SK-N-SH (cell line): ENCODE data around the gene RAPGEF6. TPM values are rescaled to one million over a fixed set of nuclear protein-coding genes. Genes with fewer than 3 reads are reported as not detected.

ENCODE experiments used
- CTCF ChIA-PET: fragments of 300-600, 350-600 bp; formaldehyde crosslinking; extraction: SDS; loops from one replicate; lab custom pipeline; 2021; lab: Yijun Ruan, JAX
- POLR2A ChIA-PET: fragments of 350-600 bp; sonication (Branson Sonifier 250); formaldehyde crosslinking; extraction: SDS; loops from one replicate; lab custom pipeline; 2020; ENCODE audit warnings: antibody characterized with exemption, inconsistent platforms; lab: Yijun Ruan, JAX
- DNase-seq: peaks from one replicate; pipeline ENCODE4 v3.0.0; 2012
- H2AFZ ChIP-seq: fragments of 200-600 bp; sonication (generic); 2 replicates; pipeline ENCODE4 v1.8.1; 2016; ENCODE audit warnings: antibody characterized with exemption, mild to moderate bottlenecking, low read depth
- H3F3A ChIP-seq: fragments of 200-600 bp; sonication (generic); replicated peaks from 2 replicates; pipeline ENCODE3; 2016; ENCODE audit warnings: antibody characterized with exemption, mild to moderate bottlenecking; ENCODE audit not compliant: insufficient read depth
- H3K27ac ChIP-seq, 2 experiments: fragments of 200-500 bp in 1 of 2; fragments of 200-600 bp in 1 of 2; sonication (Bioruptor generic) in 1 of 2; sonication (generic), shearing (Covaris generic) in 1 of 2; 2 replicates each; pipeline versions ENCODE4 v1.5.1 to v1.6.1; 2014 to 2016; ENCODE audit warnings: low read depth in 2 of 2, inconsistent platforms in 1 of 2, low read length in 1 of 2, mild to moderate bottlenecking in 1 of 2, mixed read lengths in 1 of 2
- H3K27me3 ChIP-seq: fragments of 200-600 bp; sonication (generic), shearing (Covaris generic); 2 replicates; pipeline ENCODE4 v1.6.1; 2016; ENCODE audit warnings: mixed run types; ENCODE audit not compliant: insufficient read depth
- H3K36me3 ChIP-seq, 2 experiments: fragments of 200-500 bp in 1 of 2; fragments of 200-600 bp in 1 of 2; sonication (Bioruptor generic) in 1 of 2; sonication (generic) in 1 of 2; replicated peaks in 1 of 2; 2 replicates each; pipeline versions ENCODE3 to v1.5.1; 2014 to 2016; ENCODE audit warnings: low read length in 1 of 2, mild to moderate bottlenecking in 1 of 2; ENCODE audit not compliant: insufficient read depth in 2 of 2, control insufficient read depth in 1 of 2
- H3K4me1 ChIP-seq, 2 experiments: fragments of 200-500 bp in 1 of 2; fragments of 200-600 bp in 1 of 2; sonication (Bioruptor generic) in 1 of 2; sonication (generic), shearing (Covaris generic) in 1 of 2; 2 replicates each; pipeline versions ENCODE4 v1.5.1 to v1.6.1; 2014 to 2016; ENCODE audit warnings: low read depth in 1 of 2, low read length in 1 of 2, mixed run types in 1 of 2; ENCODE audit not compliant: insufficient read depth in 2 of 2, control insufficient read depth in 1 of 2
- H3K4me2 ChIP-seq: fragments of 200-600 bp; sonication (generic), shearing (Covaris generic); 2 replicates; pipeline ENCODE4 v1.6.1; 2017; ENCODE audit warnings: mixed run types
- H3K4me3 ChIP-seq, 2 experiments: fragments of 200-500 bp in 1 of 2; fragments of 200-600 bp in 1 of 2; sonication (Bioruptor generic) in 1 of 2; sonication (generic), shearing (Covaris generic) in 1 of 2; 2 replicates each; pipeline versions ENCODE4 v1.5.1 to v1.8.1; 2014 to 2016; ENCODE audit warnings: low read depth in 2 of 2, inconsistent platforms in 1 of 2, low read length in 1 of 2, mild to moderate bottlenecking in 1 of 2, mixed read lengths in 1 of 2, moderate library complexity in 1 of 2
- H3K79me2 ChIP-seq: fragments of 200-600 bp; sonication (generic); 2 replicates; pipeline ENCODE4 v1.8.1; 2017; ENCODE audit warnings: mild to moderate bottlenecking; ENCODE audit not compliant: insufficient read depth
- H3K9ac ChIP-seq: fragments of 200-600 bp; sonication (generic); 2 replicates; pipeline ENCODE4 v1.6.1; 2017; ENCODE audit warnings: mixed run types
- H3K9me2 ChIP-seq: fragments of 200-600 bp; sonication (generic); 2 replicates; pipeline ENCODE4 v1.6.1; 2017; ENCODE audit warnings: mixed run types
- H3K9me3 ChIP-seq: fragments of 200-600 bp; sonication (generic); 2 replicates; pipeline ENCODE4 v1.6.1; 2017; ENCODE audit warnings: mixed run types, mild to moderate bottlenecking, moderate library complexity
- H4K20me1 ChIP-seq: fragments of 200-600 bp; sonication (generic); 2 replicates; pipeline ENCODE4 v1.6.1; 2017; ENCODE audit warnings: mild to moderate bottlenecking, mixed run types; ENCODE audit not compliant: insufficient read depth
- CTCF ChIP-seq: fragments of 200-600 bp; sonication (generic); IDR thresholded peaks from 2 replicates; pipeline ENCODE4 v1.6.1; 2017; ENCODE audit warnings: antibody characterized with exemption, mild to moderate bottlenecking, moderate library complexity
- EP300 ChIP-seq, 2 experiments: IDR thresholded peaks; 2 replicates each; pipeline versions ENCODE4 v1.4.0 to v1.6.1; 2012; ENCODE audit warnings: borderline replicate concordance in 1 of 2, low read depth in 1 of 2, low read length in 1 of 2
- FOSL2 ChIP-seq: IDR thresholded peaks from 2 replicates; pipeline ENCODE4 v1.4.0; 2012; ENCODE audit warnings: low read depth, mild to moderate bottlenecking, moderate library complexity, borderline replicate concordance
- FOXJ3 ChIP-seq: sonication (generic); formaldehyde crosslinking; IDR thresholded peaks from 2 replicates; pipeline ENCODE4 v1.5.1; 2020; ENCODE audit warnings: mild to moderate bottlenecking, missing genetic modification reagents
- GATA2 ChIP-seq: sonication (generic); formaldehyde crosslinking; IDR thresholded peaks from 2 replicates; pipeline ENCODE4 v1.5.0; 2020; ENCODE audit warnings: mild to moderate bottlenecking, missing genetic modification reagents
- POLR2AphosphoS5 ChIP-seq: IDR thresholded peaks from 2 replicates; pipeline ENCODE4 v1.6.1; 2012; ENCODE audit warnings: low read depth, low read length
- RAD21 ChIP-seq: IDR thresholded peaks from 2 replicates; pipeline ENCODE4 v1.6.1; 2012; ENCODE audit warnings: mild to moderate bottlenecking, low read length
- RCOR1 ChIP-seq: fragments of 150-350 bp; IDR thresholded peaks from 2 replicates; pipeline ENCODE4 v1.6.1; 2017; ENCODE audit warnings: antibody characterized with exemption, low read length
- SMC3 ChIP-seq: IDR thresholded peaks from 2 replicates; pipeline ENCODE4 v1.6.1; 2012; ENCODE audit warnings: low read depth, low read length, improper control_type of control experiment
- TCF12 ChIP-seq: IDR thresholded peaks from 2 replicates; pipeline ENCODE4 v1.4.0; 2012
- WGBS: methylation state at CpG from one replicate; pipeline ENCODE4 v1.1.6; 2017; ENCODE audit warnings: low lambda C conversion rate; 5-methylcytosine and 5-hydroxymethylcytosine counted together
- polyA plus RNA-seq, 3 experiments: library from polyadenylated mRNA; depleted of rRNA; stranded (reverse); fragments of >200 nt; gene quantifications; 2 replicates each; pipeline ENCODE4 v1.2.3, GENCODE V29; 2012

The RAPGEF6 gene
- polyA plus RNA-seq, 1 of the 3 experiments (the other 2 are of a cell fraction): 2.9 TPM

GRCh38 chr5:131581702-131582101, 53.3 kb downstream of the RAPGEF6 start:
- ChIA-PET POLR2A (no interaction called here), CTCF (interaction anchor here (0.7 to 4.6 kb wide), 2 partner anchors 8 to 48 kb away, joined by 3 to 22 read pairs; no protein-coding TSS in a partner anchor)
- H3K9me3 ChIP-seq: no peaks in the 10 kb centered on the region
- peaks cover 0 to 6% of the 10 kb centered on the region in 2 experiments for H3K36me3 ChIP-seq
- DNase-seq: no peak
- no peak overlapping the region for H2AFZ ChIP-seq
- no peak overlapping the region for H3K9ac ChIP-seq
- no peaks in the 10 kb centered on the region for H4K20me1 ChIP-seq
- no peak overlapping the region for H3K27ac ChIP-seq
- H3K27me3 ChIP-seq: no peaks in the 10 kb centered on the region
- no peak overlapping the region for H3K4me3 ChIP-seq
- H3K4me1 ChIP-seq: no peaks in the 10 kb centered on the region
- 100% methylated on average over 1 of the region's 1 CpG for WGBS
- H3K79me2 ChIP-seq: peaks cover 48% of the 10 kb centered on the region
- no peak for TF ChIP-seq CTCF
- no peak for TF ChIP-seq TCF12
- TF ChIP-seq SMC3: no peak
- no peak for TF ChIP-seq RAD21
- no peak for TF ChIP-seq RCOR1
- TF ChIP-seq FOXJ3: no peak
- TF ChIP-seq POLR2AphosphoS5: no peak
- no peak for TF ChIP-seq EP300 (IDR thresholded peaks at IDR 0.05; ENCODE audit: borderline replicate concordance in 1 of 2, low read depth in 1 of 2, low read length in 1 of 2)
- H3F3A ChIP-seq: no peaks in the 10 kb centered on the region
- H3K4me2 ChIP-seq: no peak overlapping the region
- no peaks in the 10 kb centered on the region for H3K9me2 ChIP-seq

- TF ChIP-seq GATA2 (CRISPR knock-in tag) (no peak), POLR2AphosphoS5 (no peak), FOSL2 (no peak)
- Histone ChIP-seq H3K79me2 (peaks cover 34% of the 10 kb centered on the region; the same call in 1 of the 2 replicates), H3K9me3 (no peaks in the 10 kb centered on the region), H3K27me3 (no peaks in the 10 kb centered on the region), H3K9me2 (no peaks in the 10 kb centered on the region), H3F3A (no peaks in the 10 kb centered on the region), H3K4me2 (no peak overlapping the region), H3K4me1 (no peaks in the 10 kb centered on the region), H3K27ac (no peak overlapping the region), H3K36me3 (peaks cover 0 to 6% of the 10 kb centered on the region in 2 experiments), H2AFZ (no peak overlapping the region), H3K4me3 (no peak overlapping the region), H3K9ac (no peak overlapping the region), H4K20me1 (no peaks in the 10 kb centered on the region)
- POLR2A ChIA-PET: no interaction called here
- WGBS: 99% methylated on average over 22 of the region's 38 CpGs
- DNase-seq: no peak
- CTCF ChIA-PET: interaction anchor here (0.8 to 4.6 kb wide), 2 partner anchors 10 to 428 kb away, joined by 5 to 22 read pairs; no protein-coding TSS in a partner anchor
Measured at GRCh38 chr5:131579917-131580671, 54.9 kb downstream of the RAPGEF6 start.
